ENCODE measurements around the gene RGL2. TPM values are rescaled to one million over a fixed set of nuclear protein-coding genes. Genes with fewer than 3 reads are reported as not detected.
A peak's percentile ranks its signal among the peaks of the same experiment; 100 is the strongest.
"Not testable (repeated sequence)": the region's sequence is repeated elsewhere in the genome, so short reads cannot be mapped to it uniquely, and the experiment has no call there.

The RGL2 gene, protein sequence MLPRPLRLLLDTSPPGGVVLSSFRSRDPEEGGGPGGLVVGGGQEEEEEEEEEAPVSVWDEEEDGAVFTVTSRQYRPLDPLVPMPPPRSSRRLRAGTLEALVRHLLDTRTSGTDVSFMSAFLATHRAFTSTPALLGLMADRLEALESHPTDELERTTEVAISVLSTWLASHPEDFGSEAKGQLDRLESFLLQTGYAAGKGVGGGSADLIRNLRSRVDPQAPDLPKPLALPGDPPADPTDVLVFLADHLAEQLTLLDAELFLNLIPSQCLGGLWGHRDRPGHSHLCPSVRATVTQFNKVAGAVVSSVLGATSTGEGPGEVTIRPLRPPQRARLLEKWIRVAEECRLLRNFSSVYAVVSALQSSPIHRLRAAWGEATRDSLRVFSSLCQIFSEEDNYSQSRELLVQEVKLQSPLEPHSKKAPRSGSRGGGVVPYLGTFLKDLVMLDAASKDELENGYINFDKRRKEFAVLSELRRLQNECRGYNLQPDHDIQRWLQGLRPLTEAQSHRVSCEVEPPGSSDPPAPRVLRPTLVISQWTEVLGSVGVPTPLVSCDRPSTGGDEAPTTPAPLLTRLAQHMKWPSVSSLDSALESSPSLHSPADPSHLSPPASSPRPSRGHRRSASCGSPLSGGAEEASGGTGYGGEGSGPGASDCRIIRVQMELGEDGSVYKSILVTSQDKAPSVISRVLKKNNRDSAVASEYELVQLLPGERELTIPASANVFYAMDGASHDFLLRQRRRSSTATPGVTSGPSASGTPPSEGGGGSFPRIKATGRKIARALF
- 57.4 and 63.3 TPM in 2 replicates for total RNA-seq
- 82.1 and 89.3 TPM in 2 replicates for polyA plus RNA-seq

DNA sequence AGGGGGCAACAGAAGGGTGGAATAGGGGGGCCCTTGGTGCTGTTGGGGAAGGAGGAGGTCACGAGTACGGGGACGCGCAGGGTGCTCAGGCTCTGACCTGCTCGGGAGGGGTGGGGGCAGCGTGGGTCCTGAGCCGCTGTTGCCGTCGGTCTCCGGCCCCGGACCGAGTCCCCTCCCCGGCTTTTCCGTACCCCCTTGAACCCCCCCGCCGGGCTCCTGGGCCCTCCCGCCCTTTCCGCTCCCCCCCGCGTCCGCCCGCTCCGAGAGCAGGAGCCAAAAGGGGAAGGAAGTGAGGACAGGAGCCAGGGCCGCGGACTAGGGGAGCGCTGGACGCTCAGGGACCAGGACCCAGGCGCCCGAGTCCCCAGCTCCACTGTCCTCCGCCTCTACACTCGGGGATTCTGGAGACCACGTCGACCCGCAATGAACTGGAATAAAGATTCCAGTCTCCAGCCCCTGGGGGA is at the start of gene RGL2:
Gene RGL2 (minus strand): TSS at position 170 of the 464 bp plus-strand sequence. CDS start 332 bp downstream, outside the sequence.
- peak within 1 kb of the TSS; percentile 93 for H2AFZ ChIP-seq
- peak within 1 kb of the TSS; percentile 82 for H3K4me3 ChIP-seq
- H3K4me2 ChIP-seq = peak within 1 kb of the TSS; percentile 94
- H3K27me3 ChIP-seq = no peaks in the 10 kb centered on the region
- H3K27ac ChIP-seq = peak within 1 kb of the TSS; percentile 99
- no peaks in the 10 kb centered on the region for H3K9me2 ChIP-seq (replicated peaks; ENCODE audit: insufficient read depth)
- H3K79me2 ChIP-seq = peaks cover 53% of the 10 kb centered on the region
- 0% methylated on average over 7 of the region's 34 CpGs for WGBS (ENCODE audit: low lambda C conversion rate, missing lambda C conversion rate)
- no peaks in the 10 kb centered on the region for H3K9me3 ChIP-seq (ENCODE audit: low read depth)
- no peaks in the 10 kb centered on the region for H3K36me3 ChIP-seq (replicated peaks; ENCODE audit: insufficient read depth, low read depth)
- TF ChIP-seq EZH2phosphoT487 (IDR thresholded peaks at IDR 0.05; ENCODE audit: low read depth, severe bottlenecking, unreplicated experiment) (no peak), EZH2 (IDR thresholded peaks at IDR 0.05; ENCODE audit: borderline replicate concordance) (no peak)
- peaks cover 8% of the 10 kb centered on the region for H4K20me1 ChIP-seq (ENCODE audit: insufficient read depth, poor library complexity, severe bottlenecking)
- DNase-seq (ENCODE audit: low spot score) = peak; percentile 77
- H3K4me1 ChIP-seq (ENCODE audit: insufficient read depth) = peaks cover 16% of the 10 kb centered on the region

DNA sequence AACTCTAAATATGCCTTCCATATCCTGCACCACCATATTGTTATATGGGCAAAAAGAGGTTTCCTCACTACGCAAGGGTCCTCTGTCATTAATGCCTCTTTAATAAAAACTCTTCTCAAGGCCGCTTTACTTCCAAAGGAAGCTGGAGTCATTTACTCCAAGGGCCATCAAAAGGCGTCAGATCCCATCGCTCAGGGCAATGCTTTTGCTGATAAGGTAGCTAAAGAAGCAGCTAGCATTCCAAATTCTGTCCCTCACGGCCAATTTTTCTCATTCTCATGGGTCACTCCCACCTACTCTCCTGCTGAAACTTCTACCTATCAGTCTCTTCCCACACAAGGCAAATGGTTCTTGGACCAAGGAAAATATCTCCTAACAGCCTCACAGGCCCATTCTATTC is 49.1 kb upstream of the RGL2 start:
- Histone ChIP-seq H3K9me3 (ENCODE audit: low read depth) (no peaks in the 10 kb centered on the region), H3K4me2 (no peak overlapping the region), H3K9me2 (replicated peaks; ENCODE audit: insufficient read depth) (no peaks in the 10 kb centered on the region), H4K20me1 (ENCODE audit: insufficient read depth, poor library complexity, severe bottlenecking) (no peaks in the 10 kb centered on the region), H3K4me3 (no peak overlapping the region), H3K79me2 (no peaks in the 10 kb centered on the region), H2AFZ (no peak overlapping the region), H3K36me3 (replicated peaks; ENCODE audit: insufficient read depth, low read depth) (no peaks in the 10 kb centered on the region), H3K27me3 (no peaks in the 10 kb centered on the region), H3K4me1 (ENCODE audit: insufficient read depth) (peaks cover 7% of the 10 kb centered on the region), H3K27ac (no peak overlapping the region)
- WGBS (ENCODE audit: low lambda C conversion rate, missing lambda C conversion rate) = 84% methylated on average over 5 of the region's 5 CpGs
- no peak for DNase-seq (ENCODE audit: low spot score)
- TF ChIP-seq EZH2phosphoT487 (IDR thresholded peaks at IDR 0.05; ENCODE audit: low read depth, severe bottlenecking, unreplicated experiment) (no peak), EZH2 (IDR thresholded peaks at IDR 0.05; ENCODE audit: borderline replicate concordance) (no peak)
- TF ChIP-seq, protein P1, sequence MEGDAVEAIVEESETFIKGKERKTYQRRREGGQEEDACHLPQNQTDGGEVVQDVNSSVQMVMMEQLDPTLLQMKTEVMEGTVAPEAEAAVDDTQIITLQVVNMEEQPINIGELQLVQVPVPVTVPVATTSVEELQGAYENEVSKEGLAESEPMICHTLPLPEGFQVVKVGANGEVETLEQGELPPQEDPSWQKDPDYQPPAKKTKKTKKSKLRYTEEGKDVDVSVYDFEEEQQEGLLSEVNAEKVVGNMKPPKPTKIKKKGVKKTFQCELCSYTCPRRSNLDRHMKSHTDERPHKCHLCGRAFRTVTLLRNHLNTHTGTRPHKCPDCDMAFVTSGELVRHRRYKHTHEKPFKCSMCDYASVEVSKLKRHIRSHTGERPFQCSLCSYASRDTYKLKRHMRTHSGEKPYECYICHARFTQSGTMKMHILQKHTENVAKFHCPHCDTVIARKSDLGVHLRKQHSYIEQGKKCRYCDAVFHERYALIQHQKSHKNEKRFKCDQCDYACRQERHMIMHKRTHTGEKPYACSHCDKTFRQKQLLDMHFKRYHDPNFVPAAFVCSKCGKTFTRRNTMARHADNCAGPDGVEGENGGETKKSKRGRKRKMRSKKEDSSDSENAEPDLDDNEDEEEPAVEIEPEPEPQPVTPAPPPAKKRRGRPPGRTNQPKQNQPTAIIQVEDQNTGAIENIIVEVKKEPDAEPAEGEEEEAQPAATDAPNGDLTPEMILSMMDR (IDR thresholded peaks at IDR 0.05; ENCODE audit: poor library complexity) = no peak

GRCh38 chr6:33346972-33347371 is 48.2 kb upstream of the RGL2 start:
- H4K20me1 ChIP-seq (ENCODE audit: insufficient read depth, poor library complexity, severe bottlenecking); H3K4me3 ChIP-seq; H3K36me3 ChIP-seq (replicated peaks; ENCODE audit: insufficient read depth, low read depth); H3K27me3 ChIP-seq; H2AFZ ChIP-seq; H3K4me1 ChIP-seq (ENCODE audit: insufficient read depth); DNase-seq (ENCODE audit: low spot score); H3K79me2 ChIP-seq; H3K4me2 ChIP-seq; H3K9me3 ChIP-seq (ENCODE audit: low read depth); H3K9me2 ChIP-seq (replicated peaks; ENCODE audit: insufficient read depth): not testable (repeated sequence)
- peak overlapping the region; percentile 34 for H3K27ac ChIP-seq
- WGBS (ENCODE audit: low lambda C conversion rate, missing lambda C conversion rate) = 75% methylated on average over 5 of the region's 5 CpGs

- Histone ChIP-seq H3K4me1 (ENCODE audit: insufficient read depth) (peaks cover 7% of the 10 kb centered on the region), H3K27ac (peak overlapping the region; percentile 92), H3K4me3 (no peak overlapping the region), H3K36me3 (replicated peaks; ENCODE audit: insufficient read depth, low read depth) (no peaks in the 10 kb centered on the region), H3K9me2 (replicated peaks; ENCODE audit: insufficient read depth) (no peaks in the 10 kb centered on the region), H3K79me2 (no peaks in the 10 kb centered on the region), H3K4me2 (peak overlapping the region; percentile 57), H3K27me3 (no peaks in the 10 kb centered on the region), H3K9me3 (ENCODE audit: low read depth) (no peaks in the 10 kb centered on the region), H4K20me1 (ENCODE audit: insufficient read depth, poor library complexity, severe bottlenecking) (no peaks in the 10 kb centered on the region), H2AFZ (no peak overlapping the region)
- 23% methylated on average over 22 of the region's 22 CpGs for WGBS (ENCODE audit: low lambda C conversion rate, missing lambda C conversion rate)
- TF ChIP-seq EZH2phosphoT487 (IDR thresholded peaks at IDR 0.05; ENCODE audit: low read depth, severe bottlenecking, unreplicated experiment) = no peak
- no peak for TF ChIP-seq EZH2 (IDR thresholded peaks at IDR 0.05; ENCODE audit: borderline replicate concordance)
- TF ChIP-seq, protein P1 (IDR thresholded peaks at IDR 0.05; ENCODE audit: poor library complexity) = peak; percentile 58
- DNase-seq (ENCODE audit: low spot score) = peak; percentile 91
Measured at GRCh38 chr6:33344701-33345697, 46.3 kb upstream of the RGL2 start.
